ENCODE data around the gene GALNTL6.

DNA sequence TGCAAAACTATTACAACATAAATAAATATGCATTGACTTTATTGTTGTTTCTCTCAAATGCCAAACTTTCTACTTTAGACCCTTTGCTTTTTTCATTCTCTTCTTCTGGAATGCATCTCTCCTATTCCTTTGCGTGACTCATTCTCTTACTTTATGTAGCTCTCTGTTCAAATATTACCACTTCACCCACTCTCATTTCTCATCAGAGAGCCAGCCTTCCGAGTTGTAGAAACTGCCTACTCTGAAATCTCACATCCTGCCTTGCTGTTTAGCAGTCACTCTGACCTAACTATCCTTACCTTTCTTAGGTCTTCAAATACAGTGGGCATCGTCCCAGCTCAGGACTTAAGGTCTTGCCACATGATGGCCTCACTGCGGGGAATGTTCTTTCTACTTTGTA is 143.5 kb downstream of the GALNTL6 start:
- no peak for TF ChIP-seq POLR2A (IDR thresholded peaks at IDR 0.05)
- TF ChIP-seq, protein P1, sequence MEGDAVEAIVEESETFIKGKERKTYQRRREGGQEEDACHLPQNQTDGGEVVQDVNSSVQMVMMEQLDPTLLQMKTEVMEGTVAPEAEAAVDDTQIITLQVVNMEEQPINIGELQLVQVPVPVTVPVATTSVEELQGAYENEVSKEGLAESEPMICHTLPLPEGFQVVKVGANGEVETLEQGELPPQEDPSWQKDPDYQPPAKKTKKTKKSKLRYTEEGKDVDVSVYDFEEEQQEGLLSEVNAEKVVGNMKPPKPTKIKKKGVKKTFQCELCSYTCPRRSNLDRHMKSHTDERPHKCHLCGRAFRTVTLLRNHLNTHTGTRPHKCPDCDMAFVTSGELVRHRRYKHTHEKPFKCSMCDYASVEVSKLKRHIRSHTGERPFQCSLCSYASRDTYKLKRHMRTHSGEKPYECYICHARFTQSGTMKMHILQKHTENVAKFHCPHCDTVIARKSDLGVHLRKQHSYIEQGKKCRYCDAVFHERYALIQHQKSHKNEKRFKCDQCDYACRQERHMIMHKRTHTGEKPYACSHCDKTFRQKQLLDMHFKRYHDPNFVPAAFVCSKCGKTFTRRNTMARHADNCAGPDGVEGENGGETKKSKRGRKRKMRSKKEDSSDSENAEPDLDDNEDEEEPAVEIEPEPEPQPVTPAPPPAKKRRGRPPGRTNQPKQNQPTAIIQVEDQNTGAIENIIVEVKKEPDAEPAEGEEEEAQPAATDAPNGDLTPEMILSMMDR (IDR thresholded peaks at IDR 0.05): no peak
